Measurements from ENCODE around the gene TBX19.
"Not testable (repeated sequence)": the region's sequence is repeated elsewhere in the genome, so short reads cannot be mapped to it uniquely, and the experiment has no call there.

Gene TBX19

DNA sequence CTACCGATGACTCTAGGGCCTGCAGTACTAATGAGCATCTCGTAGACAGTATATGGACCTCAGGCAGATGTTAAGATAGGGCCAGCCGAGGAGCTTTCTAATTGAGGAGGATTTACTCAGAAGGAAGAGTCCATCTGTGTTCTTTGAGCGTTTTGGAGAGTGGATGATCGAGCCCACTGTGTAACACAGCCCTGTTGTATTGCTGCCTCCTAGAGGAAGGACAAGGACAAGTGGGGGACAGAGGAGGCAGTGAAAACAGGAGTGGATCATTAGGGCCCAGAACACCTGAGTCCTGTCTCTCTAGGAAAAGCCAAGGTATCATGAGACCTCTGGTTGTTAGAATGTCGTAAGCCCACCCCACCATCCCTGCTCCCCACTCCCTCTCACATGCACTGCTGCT, 62.9 kb downstream of the TBX19 start:
- no peak overlapping the region for H3K4me3 ChIP-seq (ENCODE audit: low read depth, low read length)
- DNase-seq (ENCODE audit: low read depth), result no peak

DNA sequence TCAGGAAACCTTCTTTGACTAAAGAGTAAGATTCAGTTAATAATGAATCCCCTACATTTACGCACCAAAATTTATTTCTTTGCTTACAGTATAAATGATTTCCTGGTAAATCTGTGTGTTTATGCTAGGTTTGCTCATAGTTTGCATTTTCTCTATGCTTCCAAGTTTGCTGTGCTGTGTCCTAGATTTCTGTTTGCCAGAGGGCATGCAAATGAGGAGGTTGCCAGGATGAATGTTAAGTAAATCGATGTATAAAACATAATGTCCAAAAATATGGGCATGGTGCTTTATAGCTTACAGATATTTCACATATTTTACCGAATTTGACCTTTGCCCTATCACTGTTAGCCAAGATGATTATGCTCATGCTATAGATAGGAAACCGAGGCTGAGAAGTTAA, 63.8 kb downstream of the TBX19 start:
- H3K4me3 ChIP-seq (ENCODE audit: low read depth, low read length), result no peak overlapping the region
- no peak for DNase-seq (ENCODE audit: low read depth)

DNA sequence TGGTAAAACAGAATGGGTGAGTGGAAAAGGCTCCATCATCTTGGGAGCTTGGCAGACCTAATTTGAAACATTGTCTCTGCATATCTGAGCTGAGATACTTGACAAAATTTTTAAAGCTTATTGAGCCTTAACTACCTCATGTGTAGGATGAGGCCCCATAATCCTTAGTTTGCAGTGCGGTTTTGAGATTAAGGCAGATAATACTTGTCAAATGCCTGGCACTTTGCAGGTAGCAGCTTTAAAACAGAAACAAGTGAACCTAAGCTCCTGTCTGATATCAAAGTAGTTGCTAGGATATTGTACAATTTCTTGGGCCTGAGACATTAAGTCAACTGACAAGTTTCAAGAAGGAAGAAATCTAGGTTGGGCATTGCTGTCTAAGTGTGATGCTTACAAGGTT, 65.3 kb downstream of the TBX19 start:
- no peak for DNase-seq (ENCODE audit: low read depth)
- no peak overlapping the region for H3K4me3 ChIP-seq (ENCODE audit: low read depth, low read length)

DNA sequence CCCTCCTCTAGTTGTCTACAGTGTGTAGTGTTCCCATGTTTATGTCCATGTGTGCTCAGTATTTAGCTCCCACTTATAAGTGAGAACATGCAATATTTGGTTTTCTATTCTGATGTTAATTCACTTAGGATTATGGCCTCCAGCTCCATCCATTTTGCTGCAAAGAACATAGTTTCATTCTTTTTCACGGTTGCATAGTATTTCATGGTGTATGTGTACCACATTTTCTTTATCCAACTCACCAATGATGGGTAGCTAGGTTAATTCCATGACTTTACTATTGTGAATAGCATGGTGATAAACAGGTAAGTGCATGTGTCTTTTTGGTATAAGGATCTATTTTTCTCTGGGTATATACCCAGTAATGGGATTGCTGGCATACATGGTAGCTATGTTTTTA, 67.0 kb downstream of the TBX19 start:
- no peak overlapping the region for H3K4me3 ChIP-seq (ENCODE audit: low read depth, low read length)
- DNase-seq (ENCODE audit: low read depth), result no peak

DNA sequence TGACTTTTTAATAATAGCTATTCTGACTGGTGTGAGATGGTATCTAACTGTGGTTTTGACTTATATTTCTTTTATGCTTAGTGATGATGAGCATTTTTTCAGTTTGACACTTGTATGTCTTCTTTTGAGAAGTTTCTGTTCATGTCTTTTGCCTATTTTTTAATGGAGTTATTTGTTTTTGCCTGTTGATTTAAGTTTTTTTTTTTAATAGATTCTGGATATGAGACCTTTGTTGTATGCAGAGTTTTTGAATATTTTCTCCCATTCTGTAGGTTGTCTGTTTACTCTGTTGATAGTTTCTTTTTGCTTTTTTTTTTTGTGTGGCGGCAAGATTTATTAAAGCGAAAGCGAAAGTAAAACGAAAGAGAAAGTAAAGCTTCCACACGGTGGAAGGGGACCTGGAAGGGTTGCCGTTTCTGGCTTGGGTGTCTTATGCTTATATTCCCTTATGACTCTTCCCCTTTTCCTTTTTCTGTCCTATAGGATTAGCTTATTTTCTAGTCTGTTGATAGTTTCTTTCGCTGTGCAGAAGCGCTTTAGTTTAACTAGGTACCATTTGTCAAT, 67.6 kb downstream of the TBX19 start:
- H3K4me3 ChIP-seq (ENCODE audit: low read depth, low read length), result no peak overlapping the region
- no peak for DNase-seq (ENCODE audit: low read depth)

DNA sequence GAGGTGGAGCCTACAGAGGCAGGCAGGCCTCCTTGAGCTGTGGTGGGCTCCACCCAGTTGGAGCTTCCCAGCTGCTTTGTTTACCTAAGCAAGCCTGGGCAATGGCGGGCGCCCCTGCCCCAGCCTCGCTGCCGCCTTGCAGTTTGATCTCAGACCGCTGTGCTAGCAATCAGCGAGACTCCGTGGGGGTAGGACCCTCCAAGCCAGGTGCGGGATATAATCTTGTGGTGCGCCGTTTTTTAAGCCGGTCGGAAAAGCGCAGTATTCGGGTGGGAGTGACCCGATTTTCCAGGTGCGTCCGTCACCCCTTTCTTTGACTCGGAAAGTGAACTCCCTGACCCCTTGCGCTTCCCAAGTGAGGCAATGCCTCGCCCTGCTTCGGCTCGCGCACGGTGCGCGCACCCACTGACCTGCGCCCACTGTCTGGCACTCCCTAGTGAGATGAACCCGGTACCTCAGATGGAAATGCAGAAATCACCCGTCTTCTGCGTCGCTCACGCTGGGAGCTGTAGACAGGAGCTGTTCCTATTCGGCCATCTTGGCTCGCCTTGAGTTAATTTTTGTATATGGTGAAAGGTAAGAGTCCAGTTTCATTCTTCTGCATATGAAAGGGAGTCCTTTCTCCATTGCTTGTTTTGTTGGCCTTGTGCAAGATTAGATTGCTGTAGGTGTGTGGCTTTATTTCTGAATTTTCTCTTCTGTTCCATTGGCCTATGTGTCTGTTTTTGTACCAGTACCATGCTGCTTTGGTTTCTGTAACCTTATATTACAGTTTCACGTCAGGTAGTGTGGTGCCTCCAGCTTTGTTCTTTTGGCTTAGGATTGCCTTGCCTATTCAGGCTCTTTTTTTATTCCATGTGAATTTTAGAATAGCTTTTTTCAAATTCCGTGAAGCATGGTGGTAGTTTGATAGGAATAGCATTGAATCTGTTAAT, 73.9 kb downstream of the TBX19 start:
- not testable (repeated sequence) for DNase-seq (ENCODE audit: low read depth); H3K4me3 ChIP-seq (ENCODE audit: low read depth, low read length)

DNA sequence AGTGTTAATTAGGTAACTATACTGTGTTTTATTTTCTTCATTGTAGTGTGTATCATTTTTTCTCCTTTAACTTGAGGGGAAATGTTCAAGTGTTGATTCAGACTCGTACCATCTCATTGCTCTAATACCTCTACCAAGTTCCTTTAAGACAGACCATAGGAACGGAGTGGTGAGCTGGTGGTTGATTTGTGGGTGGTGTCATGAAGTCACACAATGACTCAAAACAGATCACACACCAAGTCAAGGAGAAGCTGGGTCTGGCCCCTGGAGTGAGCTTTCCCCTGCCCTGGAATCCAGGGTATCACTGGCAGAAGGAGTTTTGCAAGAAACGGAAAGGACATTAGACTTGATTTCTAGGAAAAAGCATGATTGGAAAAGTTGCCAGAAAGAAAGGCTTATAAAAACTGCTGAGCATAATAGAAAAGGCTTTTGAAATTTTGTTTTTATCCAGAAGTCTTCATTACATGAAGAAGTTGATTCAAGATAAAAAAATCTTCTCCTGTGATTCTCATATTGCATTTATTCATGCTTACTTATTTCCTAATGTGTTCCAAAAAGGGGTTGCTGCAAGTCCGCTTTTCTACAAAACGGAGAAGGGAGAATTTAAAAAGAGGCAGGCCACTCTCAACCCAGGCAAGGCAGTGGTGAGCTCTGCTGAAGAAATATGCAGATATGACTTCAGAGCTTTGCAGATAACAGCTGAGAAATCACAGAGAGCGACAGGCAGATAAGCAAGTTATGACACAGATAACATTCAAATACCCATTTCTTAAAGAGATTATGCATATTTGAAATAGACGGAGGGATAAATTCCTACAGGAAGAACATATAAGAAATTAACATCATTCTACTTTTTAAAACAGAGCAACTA, 79.7 kb downstream of the TBX19 start:
- peak; percentile 14 for DNase-seq (ENCODE audit: low read depth)
- H3K4me3 ChIP-seq (ENCODE audit: low read depth, low read length), result no peak overlapping the region

DNA sequence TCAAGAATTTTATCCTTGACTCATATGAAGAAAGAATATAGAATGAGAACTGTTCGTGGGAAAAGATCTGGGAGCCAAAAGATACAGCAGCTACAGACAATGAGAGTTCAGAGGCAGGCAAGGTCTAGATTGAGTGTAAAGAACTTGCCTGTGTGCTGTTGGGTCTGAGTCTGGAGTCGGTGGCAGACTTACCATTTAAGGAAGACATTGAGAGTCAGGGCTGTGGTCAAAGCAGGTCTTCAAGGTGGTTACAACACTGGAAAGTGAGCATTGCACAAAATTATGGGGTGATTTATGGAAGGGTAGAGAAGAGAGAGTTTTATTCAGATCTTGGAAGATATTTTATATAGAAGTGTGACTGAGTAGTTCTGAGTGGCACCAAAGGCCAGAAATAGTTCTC, 80.6 kb downstream of the TBX19 start:
- DNase-seq (ENCODE audit: low read depth), result no peak
- H3K4me3 ChIP-seq (ENCODE audit: low read depth, low read length), result no peak overlapping the region

DNA sequence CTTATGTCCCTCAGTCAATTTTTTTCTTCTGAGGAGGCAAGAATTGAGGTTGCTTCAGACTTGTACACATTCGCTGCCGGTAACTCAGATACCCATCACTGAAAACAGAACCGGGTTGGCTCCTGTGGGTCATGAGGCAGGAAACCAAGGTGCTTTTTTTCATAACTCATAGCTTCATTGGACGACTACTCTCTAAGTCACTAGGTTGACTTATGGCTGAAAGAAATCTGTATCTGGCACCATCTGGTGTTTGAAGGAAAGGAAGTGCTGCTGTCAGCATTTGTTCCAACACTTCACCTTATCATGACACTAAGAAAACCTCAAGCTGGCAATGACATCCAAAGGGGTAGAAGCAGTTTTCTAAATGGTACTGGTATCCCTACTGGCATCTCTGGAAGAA, 82.3 kb downstream of the TBX19 start:
- H3K4me3 ChIP-seq (ENCODE audit: low read depth, low read length), result no peak overlapping the region
- DNase-seq (ENCODE audit: low read depth), result no peak

Measured in skeletal muscle cell (primary cell).